Gastrocnemius medialis (tissue), 4 donors: ENCODE measurements around the gene COL6A5.

Experiments
- POLR2A ChIP-seq, 2 donors: fragments of 450-650 bp; IDR thresholded peaks; one replicate each; pipeline ENCODE4 v1.6.1; 2017; ENCODE audit warnings: antibody characterized with exemption in 2 of 2, mild to moderate bottlenecking in 2 of 2, moderate library complexity in 2 of 2
- TF ChIP-seq, protein P1 (sequence below), 5 experiments: fragments of 450-650 bp in 3 of 5; fragments of 200-600 bp in 2 of 5; sonication (generic) in 2 of 5; IDR thresholded peaks in 4 of 5; conservative IDR thresholded peaks in 1 of 5; 1 replicate in 4 of 5; 2 replicates in 1 of 5; pipeline ENCODE4 v1.5.1; 2016 to 2019; ENCODE audit warnings: antibody characterized with exemption in 5 of 5, mild to moderate bottlenecking in 3 of 5, moderate library complexity in 3 of 5

DNA sequence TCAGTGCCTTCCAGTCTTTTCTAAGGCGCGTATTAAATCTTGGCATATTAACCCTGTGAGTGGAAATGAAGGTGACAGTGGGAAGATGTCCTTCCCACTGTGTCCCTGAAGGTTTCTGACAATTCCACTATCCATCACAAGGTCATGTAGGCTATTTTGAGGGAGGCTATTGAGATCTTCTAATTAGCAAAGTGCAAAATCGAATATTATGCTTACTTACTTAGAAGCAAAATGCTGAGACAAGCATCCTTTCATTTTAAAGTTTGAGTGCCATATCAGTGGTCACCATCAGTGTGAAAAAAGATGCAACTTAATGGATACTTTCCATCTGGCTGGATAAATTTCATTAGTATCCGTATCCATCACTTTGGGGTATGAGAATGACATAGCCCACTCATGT is 77.6 kb downstream of the COL6A5 start:
- no peak for TF ChIP-seq POLR2A (IDR thresholded peaks at IDR 0.05)
- TF ChIP-seq, protein P1, sequence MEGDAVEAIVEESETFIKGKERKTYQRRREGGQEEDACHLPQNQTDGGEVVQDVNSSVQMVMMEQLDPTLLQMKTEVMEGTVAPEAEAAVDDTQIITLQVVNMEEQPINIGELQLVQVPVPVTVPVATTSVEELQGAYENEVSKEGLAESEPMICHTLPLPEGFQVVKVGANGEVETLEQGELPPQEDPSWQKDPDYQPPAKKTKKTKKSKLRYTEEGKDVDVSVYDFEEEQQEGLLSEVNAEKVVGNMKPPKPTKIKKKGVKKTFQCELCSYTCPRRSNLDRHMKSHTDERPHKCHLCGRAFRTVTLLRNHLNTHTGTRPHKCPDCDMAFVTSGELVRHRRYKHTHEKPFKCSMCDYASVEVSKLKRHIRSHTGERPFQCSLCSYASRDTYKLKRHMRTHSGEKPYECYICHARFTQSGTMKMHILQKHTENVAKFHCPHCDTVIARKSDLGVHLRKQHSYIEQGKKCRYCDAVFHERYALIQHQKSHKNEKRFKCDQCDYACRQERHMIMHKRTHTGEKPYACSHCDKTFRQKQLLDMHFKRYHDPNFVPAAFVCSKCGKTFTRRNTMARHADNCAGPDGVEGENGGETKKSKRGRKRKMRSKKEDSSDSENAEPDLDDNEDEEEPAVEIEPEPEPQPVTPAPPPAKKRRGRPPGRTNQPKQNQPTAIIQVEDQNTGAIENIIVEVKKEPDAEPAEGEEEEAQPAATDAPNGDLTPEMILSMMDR (IDR thresholded peaks at IDR 0.05 in 4 of 5, conservative IDR thresholded peaks at IDR 0.05 in 1 of 5), result no peak
